ELF-1 (cell line): ENCODE results near the gene TFEB.
A peak's percentile ranks its signal among the peaks of the same experiment; 100 is the strongest.

Experiments used
- DNase-seq: peaks from one replicate; pipeline ENCODE4 v3.0.0-alpha.2; 2016; ENCODE audit warnings: low read depth, low spot score

Gene TFEB

DNA sequence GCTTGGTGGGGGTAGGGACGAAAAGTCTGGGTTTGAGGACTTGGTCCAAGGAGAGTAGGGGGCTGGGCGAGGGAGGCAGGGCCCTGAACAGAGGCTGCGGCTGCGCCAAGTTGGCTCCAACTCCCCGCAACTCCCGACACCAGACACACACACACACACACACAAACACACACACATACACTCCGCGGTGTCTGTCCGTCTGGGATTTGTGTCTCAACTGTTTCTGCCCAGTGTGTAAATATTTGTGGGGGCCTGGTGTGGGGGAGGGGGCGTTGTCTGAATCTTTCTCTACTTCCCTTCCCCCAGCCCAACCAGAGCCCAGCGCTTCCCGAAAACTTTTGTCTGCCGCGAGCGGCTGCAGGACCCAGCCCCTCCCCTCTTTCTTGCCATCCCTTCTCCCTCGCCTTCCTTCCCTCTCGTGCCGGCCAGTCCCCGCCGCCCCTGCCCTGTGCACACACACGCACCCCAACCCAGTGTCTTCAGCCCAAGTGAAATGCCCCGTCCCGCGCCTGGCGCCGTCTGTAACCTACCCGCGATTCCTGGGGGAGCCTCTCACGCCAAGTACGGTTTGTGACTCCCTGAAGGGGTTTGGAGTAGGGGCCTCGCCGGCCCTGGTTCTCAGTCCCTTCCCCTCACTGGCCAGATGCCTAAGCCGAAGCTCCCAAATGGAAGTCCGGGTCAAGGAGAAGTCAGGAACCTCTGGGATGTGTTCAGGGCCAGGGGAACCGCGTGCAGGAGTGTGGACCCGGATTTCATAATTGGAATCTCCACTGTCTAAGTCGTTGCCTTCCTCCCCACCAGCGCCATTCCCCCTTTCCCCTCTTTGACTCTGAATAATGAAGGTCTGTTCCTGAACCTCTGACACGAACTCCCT lies 96.2 kb downstream of the TFEB start:
- DNase-seq: peak; percentile 82

DNA sequence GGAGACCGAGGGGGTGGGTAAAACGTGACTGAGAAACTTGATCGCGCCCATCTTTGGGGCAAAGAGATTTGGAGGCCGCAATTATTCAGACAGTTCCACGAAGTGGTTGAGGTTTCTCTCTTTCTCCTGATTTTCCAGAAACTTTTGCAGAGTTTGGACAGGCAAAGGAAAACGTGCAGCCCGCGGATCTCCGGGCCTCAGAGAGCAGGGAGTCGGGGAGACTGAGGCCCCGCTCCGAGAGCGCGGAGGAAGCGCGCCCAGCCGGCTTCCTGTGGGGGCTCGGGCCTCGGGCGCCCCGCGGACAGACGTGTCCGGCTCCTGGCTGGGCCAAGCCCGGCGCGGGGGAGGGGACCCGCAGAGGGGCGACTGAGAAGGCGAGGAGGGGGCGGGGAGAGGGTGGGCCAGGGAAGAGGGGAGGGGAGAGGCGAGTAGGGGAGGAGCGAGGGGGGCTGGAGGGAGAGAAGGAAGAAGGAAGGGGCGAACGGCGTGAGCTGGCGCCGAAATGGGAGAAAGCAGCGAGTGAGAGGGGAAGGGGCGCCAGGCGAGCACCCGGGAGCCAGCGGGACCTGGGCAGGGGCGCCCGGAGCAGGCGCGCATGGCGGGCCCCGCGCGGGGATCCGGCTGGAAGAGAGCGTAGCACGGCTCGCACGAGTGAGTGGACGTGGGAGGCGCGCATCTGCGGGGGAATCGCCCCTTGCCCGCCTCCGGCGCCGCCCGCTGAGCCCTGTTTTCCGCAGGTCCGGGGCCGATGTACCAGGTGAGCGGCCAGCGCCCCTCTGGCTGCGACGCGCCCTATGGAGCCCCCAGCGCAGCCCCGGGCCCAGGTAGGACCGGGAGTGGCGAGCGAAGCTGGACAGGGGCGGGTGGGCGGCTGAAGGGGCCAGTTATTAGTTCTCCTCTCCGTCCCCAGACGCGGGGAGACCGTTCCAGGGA lies 97.1 kb downstream of the TFEB start, which contains the start of gene MDFI:
Gene MDFI, plus strand, starts transcription at position 467 of the 933 bp plus-strand sequence. Its CDS starts 282 bp downstream, at position 749.
- DNase-seq: no peak

DNA sequence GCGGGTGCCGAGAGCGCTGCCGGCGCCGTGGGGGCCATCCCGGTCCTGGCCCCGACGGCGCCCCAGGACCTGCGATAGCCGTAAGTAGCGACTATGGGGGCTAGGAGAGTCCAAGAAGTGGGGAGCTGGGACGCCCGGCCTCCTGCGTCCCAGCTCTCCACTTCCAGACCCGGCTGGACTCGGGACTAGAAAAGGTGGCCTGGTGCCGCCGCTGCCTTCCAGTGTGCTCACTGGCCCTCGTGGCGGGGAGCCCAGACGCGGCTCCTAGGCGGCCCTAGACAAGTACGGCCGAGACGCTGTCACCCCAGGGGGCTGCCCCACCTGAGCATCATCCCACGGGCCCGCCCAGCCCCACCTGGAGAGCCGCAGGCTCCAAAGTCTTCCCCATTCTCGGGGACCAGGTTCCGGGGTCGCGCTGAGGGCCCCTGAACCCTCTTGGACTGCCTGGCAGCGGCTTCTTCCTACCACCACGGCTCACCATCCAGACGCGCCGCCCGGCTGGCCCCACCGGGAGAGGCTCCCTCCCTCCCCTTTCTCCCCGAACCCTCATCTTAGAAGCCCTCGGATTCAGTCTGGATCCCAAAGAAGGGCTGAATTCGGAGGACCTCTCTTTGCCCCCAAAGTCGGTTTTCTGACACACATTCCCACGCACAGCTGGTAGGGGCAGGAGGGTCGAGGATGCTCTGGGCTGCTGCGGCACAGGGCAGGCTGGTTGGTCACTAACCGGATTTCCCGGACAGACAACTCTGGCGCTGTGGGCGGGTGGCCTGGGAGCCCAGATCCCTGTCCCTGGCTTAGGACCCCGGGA lies 98.0 kb downstream of the TFEB start:
- DNase-seq: peak; percentile 83

DNA sequence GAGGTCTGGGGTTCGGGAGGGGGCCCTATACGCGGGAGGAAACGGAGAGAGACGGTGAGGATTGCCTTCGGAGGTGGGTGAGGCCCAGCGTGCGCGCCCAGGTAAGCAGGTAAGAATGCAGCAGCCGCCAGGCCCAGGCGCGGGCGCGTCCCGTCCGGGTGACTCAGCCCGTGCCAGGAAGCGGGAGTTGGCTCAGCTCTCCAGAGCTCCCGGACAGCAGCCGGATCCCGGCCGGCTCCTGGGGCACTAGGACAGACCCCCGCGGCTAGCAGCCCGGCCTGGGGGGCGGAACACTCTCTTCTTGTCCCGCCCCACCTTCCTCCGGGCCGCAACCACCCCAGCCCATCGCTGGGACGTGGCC lies 98.6 kb downstream of the TFEB start:
- DNase-seq: peak; percentile 82

DNA sequence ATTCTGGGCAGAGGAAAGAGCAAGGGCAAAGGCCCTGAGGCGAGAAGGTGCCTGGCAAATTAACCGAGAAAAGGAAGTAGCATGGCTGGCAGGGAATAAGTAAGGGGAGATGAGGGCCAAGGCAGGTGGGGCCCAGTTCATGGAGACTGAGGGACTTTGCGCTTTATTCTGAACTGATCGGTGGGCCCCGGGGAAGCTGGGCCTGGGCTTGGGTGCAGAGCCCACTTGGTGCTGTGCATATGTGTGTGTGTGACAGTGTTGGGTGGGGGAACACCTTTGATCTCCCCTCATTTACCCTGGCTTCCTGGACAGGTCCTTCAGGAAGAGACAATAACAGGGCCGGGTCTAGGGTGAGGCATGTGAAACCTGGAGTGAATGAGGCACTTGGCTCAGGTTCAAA lies 100.0 kb downstream of the TFEB start:
- no peak for DNase-seq

DNA sequence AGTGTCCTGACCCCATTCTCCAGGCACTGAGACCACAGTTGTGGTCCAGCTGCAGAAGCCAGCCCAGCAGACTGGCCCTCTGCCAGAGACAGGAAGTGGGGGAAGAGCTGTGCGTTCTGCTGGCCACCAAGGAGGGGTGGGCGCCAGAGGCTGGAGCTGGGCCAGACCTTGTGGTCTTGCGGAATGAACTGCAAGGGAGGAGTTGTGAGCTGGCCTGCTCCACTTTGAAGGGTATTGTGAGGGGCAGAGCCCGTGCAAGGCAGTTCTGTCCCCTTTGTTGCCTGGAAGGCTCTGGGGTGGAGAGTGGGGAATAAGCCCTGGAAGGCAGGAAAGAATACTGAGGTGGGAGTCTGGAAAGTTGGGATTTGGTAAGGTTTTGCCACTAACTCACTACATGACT lies 100.8 kb downstream of the TFEB start:
- peak; percentile 72 for DNase-seq
